ENCODE results near the gene ERCC6L2. TPM values are rescaled to one million over a fixed set of nuclear protein-coding genes. Genes with fewer than 3 reads are reported as not detected.

Gene ERCC6L2
- total RNA-seq, 1 experiment from 2014 or later, result 43.0 TPM

DNA sequence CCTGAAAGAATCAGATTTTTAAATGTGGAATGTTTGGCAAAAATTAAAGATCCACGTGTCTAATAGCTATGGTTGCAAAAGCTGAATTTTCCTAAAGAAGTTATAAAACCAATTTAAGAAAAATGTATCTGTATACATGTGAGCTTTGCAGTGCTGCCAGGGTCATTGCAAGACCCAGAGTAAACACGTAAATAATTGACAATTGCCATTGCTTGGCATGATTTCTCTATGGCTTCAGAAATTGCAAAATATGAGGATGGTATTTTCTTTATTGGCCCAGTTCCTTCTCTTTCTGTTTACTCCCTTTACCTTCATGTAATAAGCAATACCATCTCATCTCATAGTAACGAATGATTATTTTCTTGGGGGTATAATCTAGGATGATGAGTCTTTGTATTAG lies 123.9 kb downstream of the ERCC6L2 start:
- Mint-ChIP-seq H3K27me3 (ENCODE audit: low read depth) (no peaks in the 10 kb centered on the region), H3K27ac (no peak overlapping the region), H3K36me3 (peaks cover 48% of the 10 kb centered on the region), H3K9me3 (peaks cover 14% of the 10 kb centered on the region), H3K4me3 (no peak overlapping the region), H3K4me1 (peaks cover 8% of the 10 kb centered on the region)
- TF ChIP-seq NR1H2 (CRISPR knock-in tag; IDR thresholded peaks at IDR 0.05), result no peak
- no peak for TF ChIP-seq HMGA2 (CRISPR knock-in tag; IDR thresholded peaks at IDR 0.05)
- TF ChIP-seq, protein P1, sequence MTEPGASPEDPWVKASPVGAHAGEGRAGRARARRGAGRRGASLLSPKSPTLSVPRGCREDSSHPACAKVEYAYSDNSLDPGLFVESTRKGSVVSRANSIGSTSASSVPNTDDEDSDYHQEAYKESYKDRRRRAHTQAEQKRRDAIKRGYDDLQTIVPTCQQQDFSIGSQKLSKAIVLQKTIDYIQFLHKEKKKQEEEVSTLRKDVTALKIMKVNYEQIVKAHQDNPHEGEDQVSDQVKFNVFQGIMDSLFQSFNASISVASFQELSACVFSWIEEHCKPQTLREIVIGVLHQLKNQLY (CRISPR knock-in tag; IDR thresholded peaks at IDR 0.05), result no peak
- TF ChIP-seq FOXJ3 (CRISPR knock-in tag; IDR thresholded peaks at IDR 0.05; ENCODE audit: borderline replicate concordance), result no peak
- no peak for TF ChIP-seq RORB (CRISPR knock-in tag; IDR thresholded peaks at IDR 0.05)
- no peak for TF ChIP-seq SMAD3 (CRISPR knock-in tag; IDR thresholded peaks at IDR 0.05; ENCODE audit: borderline replicate concordance)
- ATAC-seq, result no peak
- ChIA-PET POLR2A (no interaction called here), CTCF (interaction anchor here (0.7 kb wide), 1 partner anchor 1167 kb away, joined by 3 read pairs; no protein-coding TSS in a partner anchor)
- no peak for DNase-seq (ENCODE audit: low spot score)

DNA sequence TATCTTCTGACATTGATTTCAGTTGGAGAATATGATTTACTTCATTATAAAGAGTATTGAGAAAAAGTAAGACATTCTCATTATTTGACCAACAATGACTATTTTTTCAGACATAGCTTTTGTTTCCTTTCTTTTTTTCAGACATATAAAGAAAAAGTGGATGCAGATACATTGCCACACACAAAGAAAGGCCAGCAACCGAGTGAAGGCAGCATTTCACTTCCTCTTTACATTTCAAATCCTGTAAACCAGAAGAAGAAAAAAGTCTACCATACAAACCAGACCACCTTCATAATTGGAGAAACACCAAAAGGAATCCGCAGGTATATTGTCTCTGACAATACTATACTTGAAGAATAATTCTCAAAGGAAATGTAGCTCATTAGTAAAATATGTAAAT lies 128.9 kb downstream of the ERCC6L2 start:
- CTCF ChIA-PET, result no interaction called here
- no peaks in the 10 kb centered on the region for H3K27me3 Mint-ChIP-seq (ENCODE audit: low read depth)
- ATAC-seq (no peak), DNase-seq (ENCODE audit: low spot score) (no peak)
- peaks cover 47% of the 10 kb centered on the region for H3K36me3 Mint-ChIP-seq
- peaks cover 8% of the 10 kb centered on the region for H3K4me1 Mint-ChIP-seq
- no peak overlapping the region for H3K27ac Mint-ChIP-seq
- H3K9me3 Mint-ChIP-seq, result peaks cover 14% of the 10 kb centered on the region
- POLR2A ChIA-PET, result no interaction called here
- TF ChIP-seq, protein P2, sequence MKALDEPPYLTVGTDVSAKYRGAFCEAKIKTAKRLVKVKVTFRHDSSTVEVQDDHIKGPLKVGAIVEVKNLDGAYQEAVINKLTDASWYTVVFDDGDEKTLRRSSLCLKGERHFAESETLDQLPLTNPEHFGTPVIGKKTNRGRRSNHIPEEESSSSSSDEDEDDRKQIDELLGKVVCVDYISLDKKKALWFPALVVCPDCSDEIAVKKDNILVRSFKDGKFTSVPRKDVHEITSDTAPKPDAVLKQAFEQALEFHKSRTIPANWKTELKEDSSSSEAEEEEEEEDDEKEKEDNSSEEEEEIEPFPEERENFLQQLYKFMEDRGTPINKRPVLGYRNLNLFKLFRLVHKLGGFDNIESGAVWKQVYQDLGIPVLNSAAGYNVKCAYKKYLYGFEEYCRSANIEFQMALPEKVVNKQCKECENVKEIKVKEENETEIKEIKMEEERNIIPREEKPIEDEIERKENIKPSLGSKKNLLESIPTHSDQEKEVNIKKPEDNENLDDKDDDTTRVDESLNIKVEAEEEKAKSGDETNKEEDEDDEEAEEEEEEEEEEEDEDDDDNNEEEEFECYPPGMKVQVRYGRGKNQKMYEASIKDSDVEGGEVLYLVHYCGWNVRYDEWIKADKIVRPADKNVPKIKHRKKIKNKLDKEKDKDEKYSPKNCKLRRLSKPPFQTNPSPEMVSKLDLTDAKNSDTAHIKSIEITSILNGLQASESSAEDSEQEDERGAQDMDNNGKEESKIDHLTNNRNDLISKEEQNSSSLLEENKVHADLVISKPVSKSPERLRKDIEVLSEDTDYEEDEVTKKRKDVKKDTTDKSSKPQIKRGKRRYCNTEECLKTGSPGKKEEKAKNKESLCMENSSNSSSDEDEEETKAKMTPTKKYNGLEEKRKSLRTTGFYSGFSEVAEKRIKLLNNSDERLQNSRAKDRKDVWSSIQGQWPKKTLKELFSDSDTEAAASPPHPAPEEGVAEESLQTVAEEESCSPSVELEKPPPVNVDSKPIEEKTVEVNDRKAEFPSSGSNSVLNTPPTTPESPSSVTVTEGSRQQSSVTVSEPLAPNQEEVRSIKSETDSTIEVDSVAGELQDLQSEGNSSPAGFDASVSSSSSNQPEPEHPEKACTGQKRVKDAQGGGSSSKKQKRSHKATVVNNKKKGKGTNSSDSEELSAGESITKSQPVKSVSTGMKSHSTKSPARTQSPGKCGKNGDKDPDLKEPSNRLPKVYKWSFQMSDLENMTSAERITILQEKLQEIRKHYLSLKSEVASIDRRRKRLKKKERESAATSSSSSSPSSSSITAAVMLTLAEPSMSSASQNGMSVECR (CRISPR knock-in tag; IDR thresholded peaks at IDR 0.05; ENCODE audit: borderline replicate concordance), result no peak
- TF ChIP-seq JAZF1 (CRISPR knock-in tag; IDR thresholded peaks at IDR 0.05), result no peak
- no peak for TF ChIP-seq ZNF317 (CRISPR knock-in tag; IDR thresholded peaks at IDR 0.05; ENCODE audit: borderline replicate concordance, low read depth)
- no peak for TF ChIP-seq GRHL2 (CRISPR knock-in tag; IDR thresholded peaks at IDR 0.05; ENCODE audit: insufficient replicate concordance, severe bottlenecking)
- TF ChIP-seq KAT7 (CRISPR knock-in tag; IDR thresholded peaks at IDR 0.05; ENCODE audit: borderline replicate concordance), result no peak
- TF ChIP-seq NR2C2 (CRISPR knock-in tag; IDR thresholded peaks at IDR 0.05), result no peak
- TF ChIP-seq, protein P3, sequence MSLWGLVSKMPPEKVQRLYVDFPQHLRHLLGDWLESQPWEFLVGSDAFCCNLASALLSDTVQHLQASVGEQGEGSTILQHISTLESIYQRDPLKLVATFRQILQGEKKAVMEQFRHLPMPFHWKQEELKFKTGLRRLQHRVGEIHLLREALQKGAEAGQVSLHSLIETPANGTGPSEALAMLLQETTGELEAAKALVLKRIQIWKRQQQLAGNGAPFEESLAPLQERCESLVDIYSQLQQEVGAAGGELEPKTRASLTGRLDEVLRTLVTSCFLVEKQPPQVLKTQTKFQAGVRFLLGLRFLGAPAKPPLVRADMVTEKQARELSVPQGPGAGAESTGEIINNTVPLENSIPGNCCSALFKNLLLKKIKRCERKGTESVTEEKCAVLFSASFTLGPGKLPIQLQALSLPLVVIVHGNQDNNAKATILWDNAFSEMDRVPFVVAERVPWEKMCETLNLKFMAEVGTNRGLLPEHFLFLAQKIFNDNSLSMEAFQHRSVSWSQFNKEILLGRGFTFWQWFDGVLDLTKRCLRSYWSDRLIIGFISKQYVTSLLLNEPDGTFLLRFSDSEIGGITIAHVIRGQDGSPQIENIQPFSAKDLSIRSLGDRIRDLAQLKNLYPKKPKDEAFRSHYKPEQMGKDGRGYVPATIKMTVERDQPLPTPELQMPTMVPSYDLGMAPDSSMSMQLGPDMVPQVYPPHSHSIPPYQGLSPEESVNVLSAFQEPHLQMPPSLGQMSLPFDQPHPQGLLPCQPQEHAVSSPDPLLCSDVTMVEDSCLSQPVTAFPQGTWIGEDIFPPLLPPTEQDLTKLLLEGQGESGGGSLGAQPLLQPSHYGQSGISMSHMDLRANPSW (CRISPR knock-in tag; conservative IDR thresholded peaks at IDR 0.05; ENCODE audit: low read depth), result no peak
- TF ChIP-seq, protein P4, sequence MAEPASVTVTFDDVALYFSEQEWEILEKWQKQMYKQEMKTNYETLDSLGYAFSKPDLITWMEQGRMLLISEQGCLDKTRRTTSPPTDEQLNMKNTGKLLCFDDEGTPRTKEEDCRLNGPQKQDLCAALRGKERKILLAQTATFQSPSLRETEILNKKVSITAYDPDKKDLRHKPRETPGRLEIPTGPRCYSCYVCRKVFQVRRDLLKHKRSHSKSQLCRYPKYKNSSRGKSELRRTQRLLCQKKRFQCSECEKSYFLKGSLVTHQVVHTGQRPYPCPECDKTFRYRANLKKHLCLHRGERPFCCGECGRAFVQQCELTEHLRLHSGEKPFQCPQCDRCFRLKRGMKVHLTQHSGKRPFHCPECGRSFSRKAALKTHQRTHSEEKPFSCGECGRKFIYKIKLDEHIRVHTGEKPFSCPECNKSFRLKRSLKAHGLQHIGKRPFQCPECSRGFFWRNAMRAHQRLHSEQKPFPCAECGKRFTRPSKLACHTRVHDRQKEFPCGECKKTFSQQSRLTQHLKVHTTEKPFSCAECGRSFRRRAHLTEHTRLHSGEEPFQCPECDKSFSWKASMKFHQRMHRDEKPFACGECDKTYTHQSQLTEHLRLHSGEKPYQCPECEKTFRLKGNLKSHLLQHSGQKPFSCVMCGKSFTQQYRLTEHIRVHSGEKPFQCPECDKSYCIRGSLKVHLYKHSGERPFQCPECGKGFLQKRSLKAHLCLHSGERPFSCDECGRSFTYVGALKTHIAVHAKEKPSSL (CRISPR knock-in tag; conservative IDR thresholded peaks at IDR 0.05), result no peak
- no peak for TF ChIP-seq ZNF219 (CRISPR knock-in tag; IDR thresholded peaks at IDR 0.05; ENCODE audit: borderline replicate concordance)
- TF ChIP-seq, protein P5, sequence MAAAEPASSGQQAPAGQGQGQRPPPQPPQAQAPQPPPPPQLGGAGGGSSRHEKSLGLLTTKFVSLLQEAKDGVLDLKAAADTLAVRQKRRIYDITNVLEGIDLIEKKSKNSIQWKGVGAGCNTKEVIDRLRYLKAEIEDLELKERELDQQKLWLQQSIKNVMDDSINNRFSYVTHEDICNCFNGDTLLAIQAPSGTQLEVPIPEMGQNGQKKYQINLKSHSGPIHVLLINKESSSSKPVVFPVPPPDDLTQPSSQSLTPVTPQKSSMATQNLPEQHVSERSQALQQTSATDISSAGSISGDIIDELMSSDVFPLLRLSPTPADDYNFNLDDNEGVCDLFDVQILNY (CRISPR knock-in tag; IDR thresholded peaks at IDR 0.05), result no peak
- TF ChIP-seq, protein P6, sequence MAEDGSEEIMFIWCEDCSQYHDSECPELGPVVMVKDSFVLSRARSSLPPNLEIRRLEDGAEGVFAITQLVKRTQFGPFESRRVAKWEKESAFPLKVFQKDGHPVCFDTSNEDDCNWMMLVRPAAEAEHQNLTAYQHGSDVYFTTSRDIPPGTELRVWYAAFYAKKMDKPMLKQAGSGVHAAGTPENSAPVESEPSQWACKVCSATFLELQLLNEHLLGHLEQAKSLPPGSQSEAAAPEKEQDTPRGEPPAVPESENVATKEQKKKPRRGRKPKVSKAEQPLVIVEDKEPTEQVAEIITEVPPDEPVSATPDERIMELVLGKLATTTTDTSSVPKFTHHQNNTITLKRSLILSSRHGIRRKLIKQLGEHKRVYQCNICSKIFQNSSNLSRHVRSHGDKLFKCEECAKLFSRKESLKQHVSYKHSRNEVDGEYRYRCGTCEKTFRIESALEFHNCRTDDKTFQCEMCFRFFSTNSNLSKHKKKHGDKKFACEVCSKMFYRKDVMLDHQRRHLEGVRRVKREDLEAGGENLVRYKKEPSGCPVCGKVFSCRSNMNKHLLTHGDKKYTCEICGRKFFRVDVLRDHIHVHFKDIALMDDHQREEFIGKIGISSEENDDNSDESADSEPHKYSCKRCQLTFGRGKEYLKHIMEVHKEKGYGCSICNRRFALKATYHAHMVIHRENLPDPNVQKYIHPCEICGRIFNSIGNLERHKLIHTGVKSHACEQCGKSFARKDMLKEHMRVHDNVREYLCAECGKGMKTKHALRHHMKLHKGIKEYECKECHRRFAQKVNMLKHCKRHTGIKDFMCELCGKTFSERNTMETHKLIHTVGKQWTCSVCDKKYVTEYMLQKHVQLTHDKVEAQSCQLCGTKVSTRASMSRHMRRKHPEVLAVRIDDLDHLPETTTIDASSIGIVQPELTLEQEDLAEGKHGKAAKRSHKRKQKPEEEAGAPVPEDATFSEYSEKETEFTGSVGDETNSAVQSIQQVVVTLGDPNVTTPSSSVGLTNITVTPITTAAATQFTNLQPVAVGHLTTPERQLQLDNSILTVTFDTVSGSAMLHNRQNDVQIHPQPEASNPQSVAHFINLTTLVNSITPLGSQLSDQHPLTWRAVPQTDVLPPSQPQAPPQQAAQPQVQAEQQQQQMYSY (CRISPR knock-in tag; IDR thresholded peaks at IDR 0.05), result no peak
- TF ChIP-seq ZNF138 (CRISPR knock-in tag; conservative IDR thresholded peaks at IDR 0.05), result no peak
- no peak for TF ChIP-seq TEAD4 (CRISPR knock-in tag; IDR thresholded peaks at IDR 0.05)
- no peak for TF ChIP-seq JUN (CRISPR knock-in tag; IDR thresholded peaks at IDR 0.05)
- H3K4me3 Mint-ChIP-seq, result no peak overlapping the region

Data from WTC11 (cell line).